CD4-positive, CD25-positive, alpha-beta regulatory T cell (primary cell): Measurements from ENCODE around the gene GPR15LG. TPM values are rescaled to one million over a fixed set of nuclear protein-coding genes. Genes with fewer than 3 reads are reported as not detected.

Experiments
- ATAC-seq, 2 donors: fragments of 150-1000 bp; cut with Tn5 transposase; one replicate each; pipeline ENCODE4 v1.10.0; 2021; ENCODE audit warnings: low read depth in 2 of 2, moderate number of reproducible peaks in 2 of 2, moderate library complexity in 1 of 2
- DNase-seq, 3 donors: peaks; one replicate each; pipeline versions ENCODE4 v3.0.0 to v3.0.0-alpha.2; 2012 to 2022; ENCODE audit warnings: mixed read lengths in 1 of 3
- H3K27ac ChIP-seq: one replicate; pipeline ENCODE4 v1.7.0; 2013; ENCODE audit warnings: mild to moderate bottlenecking, low read length; ENCODE audit not compliant: insufficient read depth, poor library complexity, severe bottlenecking
- H3K27me3 ChIP-seq: one replicate; pipeline ENCODE4 v1.7.0; 2013; ENCODE audit warnings: low read length; ENCODE audit not compliant: control insufficient read depth, insufficient read depth
- H3K36me3 ChIP-seq: one replicate; pipeline ENCODE4 v1.7.0; 2013; ENCODE audit warnings: mild to moderate bottlenecking, low read length, moderate library complexity; ENCODE audit not compliant: control insufficient read depth, insufficient read depth
- H3K4me1 ChIP-seq: 2 replicates; pipeline ENCODE4 v1.7.0; 2013; ENCODE audit warnings: mild to moderate bottlenecking, low read length; ENCODE audit not compliant: insufficient read depth, control insufficient read depth, poor library complexity, severe bottlenecking
- H3K4me3 ChIP-seq: one replicate; pipeline ENCODE4 v1.7.0; 2013; ENCODE audit warnings: low read depth, mild to moderate bottlenecking, low read length, moderate library complexity
- H3K9me3 ChIP-seq, 2 experiments: 1 replicate in 1 of 2; 2 replicates in 1 of 2; pipeline ENCODE4 v1.7.0; 2013; ENCODE audit warnings: low read length in 2 of 2, mild to moderate bottlenecking in 1 of 2, moderate library complexity in 1 of 2; ENCODE audit not compliant: control insufficient read depth in 2 of 2
- H3K27ac Mint-ChIP-seq, 3 donors: one replicate each; pipeline ENCODE4 v1.8.0; 2020 to 2022; ENCODE audit warnings: mild to moderate bottlenecking in 3 of 3, mixed read lengths in 3 of 3, moderate library complexity in 2 of 3
- H3K27me3 Mint-ChIP-seq: one replicate; pipeline ENCODE4 v1.8.0; 2022; ENCODE audit warnings: mild to moderate bottlenecking, mixed read lengths
- H3K36me3 Mint-ChIP-seq: one replicate; pipeline ENCODE4 v1.8.0; 2020; ENCODE audit warnings: mixed read lengths
- H3K4me1 Mint-ChIP-seq, 4 donors: one replicate each; pipeline ENCODE4 v1.8.0; 2020 to 2022; ENCODE audit warnings: mixed read lengths in 4 of 4, mild to moderate bottlenecking in 1 of 4
- H3K4me3 Mint-ChIP-seq, 4 donors: one replicate each; pipeline ENCODE4 v1.8.0; 2020 to 2022; ENCODE audit warnings: mild to moderate bottlenecking in 4 of 4, mixed read lengths in 4 of 4, moderate library complexity in 3 of 4
- H3K9me3 Mint-ChIP-seq, 7 donors: one replicate each; pipeline ENCODE4 v1.8.0; 2020 to 2022; ENCODE audit warnings: mixed read lengths in 7 of 7, mild to moderate bottlenecking in 3 of 7, moderate library complexity in 2 of 7
- polyA plus RNA-seq, 4 donors: library from polyadenylated mRNA; unstranded; fragments of 300-500 nt; fragmentation: Illumina TruSeq; gene quantifications; one replicate each; pipeline ENCODE4 v1.2.3, GENCODE V29; 2021
- total RNA-seq: library from RNA; stranded (reverse); gene quantifications from one replicate; pipeline ENCODE4 v1.2.3, GENCODE V29; 2022

The GPR15LG gene
- total and polyA plus RNA-seq, 5 donors from 2014 or later: not detected

DNA sequence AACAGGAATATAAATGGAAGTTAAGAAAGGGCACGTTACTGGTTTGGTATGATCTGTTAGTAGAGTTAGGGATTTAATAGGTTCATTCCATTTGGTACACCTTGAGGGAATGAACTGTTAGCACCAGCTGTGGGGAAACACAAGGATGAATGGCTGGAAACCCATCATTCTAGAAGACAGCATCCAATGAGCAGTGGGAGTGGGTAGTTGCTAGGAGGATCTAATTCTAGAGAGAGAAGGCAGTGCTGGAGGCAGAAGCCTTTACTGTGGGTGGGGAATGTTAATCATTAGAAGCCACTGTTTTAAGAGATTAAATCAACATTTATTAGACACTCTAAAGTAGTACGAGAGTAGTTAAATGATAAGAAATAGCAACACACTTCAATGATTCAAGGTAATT lies 15.5 kb upstream of the GPR15LG start:
- Mint-ChIP-seq H3K27me3 (peaks cover 2% of the 10 kb centered on the region), H3K4me3 (no peak overlapping the region), H3K9me3 (no peaks in the 10 kb centered on the region), H3K27ac (peak overlapping the region in 1 of 3 donors; percentile 74), H3K4me1 (peaks cover 0 to 6% (median under 1%) of the 10 kb centered on the region in 4 donors), H3K36me3 (peaks cover 15% of the 10 kb centered on the region)
- Histone ChIP-seq H3K27ac (no peak overlapping the region), H3K36me3 (peaks cover 17% of the 10 kb centered on the region), H3K4me1 (no peaks in the 10 kb centered on the region), H3K27me3 (peaks cover 3% of the 10 kb centered on the region), H3K9me3 (no peaks in the 10 kb centered on the region), H3K4me3 (no peak overlapping the region)
- DNase-seq: no peak
- no peak for ATAC-seq

DNA sequence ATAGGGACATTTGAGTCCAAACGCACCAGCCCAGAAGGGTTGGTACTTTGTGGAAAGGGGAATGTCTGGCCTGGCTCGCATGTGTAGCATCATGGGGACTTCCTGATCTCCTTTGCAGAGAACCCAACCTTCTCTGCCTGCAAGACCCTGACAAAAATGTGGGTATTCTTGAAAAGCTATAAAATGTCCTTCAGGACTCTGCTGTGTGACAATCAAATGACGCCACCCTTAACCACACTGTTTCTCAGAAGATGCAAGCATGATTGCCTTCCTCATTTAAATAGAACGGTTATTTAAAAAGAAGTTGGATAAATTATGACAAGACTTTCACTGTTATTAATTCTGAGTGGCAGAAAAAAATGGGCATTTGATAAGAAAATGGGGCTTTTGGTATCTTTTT lies 15.1 kb upstream of the GPR15LG start:
- Mint-ChIP-seq H3K27ac (peak overlapping the region in 1 of 3 donors; percentile 74), H3K4me1 (peaks cover 0 to 6% (median under 1%) of the 10 kb centered on the region in 4 donors), H3K9me3 (no peaks in the 10 kb centered on the region), H3K27me3 (peaks cover 6% of the 10 kb centered on the region), H3K36me3 (peaks cover 12% of the 10 kb centered on the region), H3K4me3 (no peak overlapping the region)
- no peak overlapping the region for H3K27ac ChIP-seq
- H3K9me3 ChIP-seq: no peaks in the 10 kb centered on the region
- H3K4me1 ChIP-seq: no peaks in the 10 kb centered on the region
- H3K27me3 ChIP-seq: peaks cover 4% of the 10 kb centered on the region
- no peak for ATAC-seq
- DNase-seq: no peak
- peaks cover 13% of the 10 kb centered on the region for H3K36me3 ChIP-seq
- no peak overlapping the region for H3K4me3 ChIP-seq

DNA sequence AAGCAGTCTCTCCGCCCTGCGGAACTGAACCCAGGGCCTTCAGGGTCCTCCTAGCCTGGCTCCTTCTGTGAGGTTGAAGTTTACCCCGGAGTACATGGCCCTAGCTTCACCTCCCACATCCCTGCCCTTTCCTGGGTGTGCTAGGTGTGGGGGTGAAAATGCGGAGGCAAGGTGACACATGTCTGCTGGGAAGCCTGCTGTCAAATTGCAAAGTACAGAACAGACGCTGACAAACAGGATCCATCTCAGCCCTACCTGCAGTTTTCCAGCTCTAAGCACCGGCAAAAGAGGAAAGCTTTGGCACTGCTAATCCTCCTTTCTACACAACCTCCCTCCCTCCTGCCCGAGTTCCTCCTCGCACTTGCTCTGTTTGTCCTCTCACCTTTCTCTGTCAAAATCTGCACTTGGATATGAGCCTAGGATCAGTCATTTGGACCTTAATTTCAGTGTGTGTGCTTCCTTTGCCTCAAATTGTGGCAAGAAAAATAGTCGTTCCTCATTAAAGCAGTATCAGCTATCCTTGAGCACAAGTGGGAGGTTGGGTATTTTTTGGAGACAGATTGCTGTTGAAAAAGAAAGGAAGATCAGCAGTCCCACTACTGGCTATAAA lies 14.4 kb upstream of the GPR15LG start:
- H3K27ac ChIP-seq: no peak overlapping the region
- DNase-seq: no peak
- peaks cover 8% of the 10 kb centered on the region for H3K36me3 Mint-ChIP-seq
- peaks cover 4% of the 10 kb centered on the region for H3K27me3 ChIP-seq
- no peak overlapping the region for H3K4me3 ChIP-seq
- ATAC-seq: no peak
- H3K36me3 ChIP-seq: peaks cover 6% of the 10 kb centered on the region
- H3K9me3 ChIP-seq: no peaks in the 10 kb centered on the region
- no peaks in the 10 kb centered on the region for H3K4me1 ChIP-seq
- H3K4me3 Mint-ChIP-seq: no peak overlapping the region
- peaks cover 0 to 6% (median under 1%) of the 10 kb centered on the region in 4 donors for H3K4me1 Mint-ChIP-seq
- no peaks in the 10 kb centered on the region for H3K9me3 Mint-ChIP-seq
- H3K27me3 Mint-ChIP-seq: peaks cover 11% of the 10 kb centered on the region
- H3K27ac Mint-ChIP-seq: peak overlapping the region in 2 of 3 donors; percentile 82 to 89

DNA sequence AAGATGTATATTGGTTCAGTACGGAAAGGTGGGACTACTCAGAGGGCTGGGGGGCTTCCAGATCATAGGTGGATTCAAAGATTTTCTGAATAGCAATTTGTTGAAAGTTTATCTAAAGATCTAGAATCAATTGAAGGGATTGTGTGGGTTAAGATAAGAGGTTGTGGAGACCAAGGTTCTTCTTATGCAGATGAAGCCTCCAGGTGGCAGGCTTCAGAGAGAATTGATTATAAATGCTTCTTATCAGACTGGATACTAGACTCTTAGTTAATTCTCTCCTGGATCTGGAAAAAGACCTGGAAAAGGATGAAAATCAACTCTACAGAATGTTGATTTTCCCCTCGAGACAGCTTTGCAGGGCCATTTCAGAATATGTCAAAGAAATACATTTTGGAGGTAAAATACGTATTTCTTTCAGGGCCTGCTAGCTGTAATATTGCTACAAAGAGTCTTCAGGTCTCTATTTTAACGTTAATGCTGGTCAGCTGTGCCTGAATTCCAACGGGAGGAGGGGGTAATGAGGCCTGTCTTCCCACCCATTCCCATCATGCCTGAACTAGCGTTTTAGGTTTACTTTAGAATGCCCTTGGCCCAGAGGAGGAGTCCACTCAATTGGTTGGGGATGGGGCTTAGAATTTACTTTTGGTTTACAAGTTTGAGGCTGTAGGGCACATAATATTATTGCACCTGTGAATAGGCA lies 12.8 kb upstream of the GPR15LG start:
- Histone ChIP-seq H3K9me3 (no peaks in the 10 kb centered on the region), H3K4me3 (no peak overlapping the region), H3K27ac (no peak overlapping the region), H3K36me3 (no peaks in the 10 kb centered on the region), H3K27me3 (peaks cover 4% of the 10 kb centered on the region), H3K4me1 (no peaks in the 10 kb centered on the region)
- ATAC-seq: no peak
- Mint-ChIP-seq H3K4me3 (no peak overlapping the region), H3K27me3 (peaks cover 11% of the 10 kb centered on the region), H3K36me3 (no peaks in the 10 kb centered on the region), H3K27ac (peak overlapping the region in 1 of 3 donors; percentile 45), H3K9me3 (peaks cover 0 to 1% (median 0%) of the 10 kb centered on the region in 7 donors), H3K4me1 (peaks cover 0 to 6% (median under 1%) of the 10 kb centered on the region in 4 donors)
- DNase-seq: no peak

DNA sequence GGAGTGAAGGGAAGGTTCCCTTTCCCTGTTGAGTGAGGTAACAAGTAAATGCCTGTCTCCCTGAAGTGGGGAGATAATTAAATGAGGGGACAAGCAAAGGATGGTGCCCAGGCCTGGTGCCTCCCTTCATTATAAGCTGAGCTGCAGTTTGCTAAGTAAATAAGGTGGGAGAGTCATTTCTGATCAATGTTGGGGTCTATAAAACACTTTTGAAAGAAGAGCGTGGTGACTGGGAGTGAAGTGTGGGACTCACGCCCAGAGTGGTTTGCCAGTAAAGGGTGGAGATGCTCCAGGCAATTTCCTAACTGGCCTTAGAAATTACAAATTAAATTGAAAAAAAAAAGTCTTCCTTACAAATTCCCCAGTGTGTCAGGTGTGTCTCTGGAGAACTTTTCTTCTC lies 9.6 kb upstream of the GPR15LG start:
- Histone ChIP-seq H3K4me3 (no peak overlapping the region), H3K27ac (no peak overlapping the region), H3K4me1 (no peaks in the 10 kb centered on the region), H3K36me3 (no peaks in the 10 kb centered on the region), H3K9me3 (no peaks in the 10 kb centered on the region), H3K27me3 (peaks cover 4% of the 10 kb centered on the region)
- no peak for ATAC-seq
- DNase-seq: no peak
- Mint-ChIP-seq H3K4me3 (no peak overlapping the region), H3K27me3 (peaks cover 11% of the 10 kb centered on the region), H3K4me1 (peaks cover 0 to 2% (median 0%) of the 10 kb centered on the region in 4 donors), H3K9me3 (peaks cover 0 to 4% (median 0%) of the 10 kb centered on the region in 7 donors), H3K27ac (no peak overlapping the region), H3K36me3 (no peaks in the 10 kb centered on the region)

DNA sequence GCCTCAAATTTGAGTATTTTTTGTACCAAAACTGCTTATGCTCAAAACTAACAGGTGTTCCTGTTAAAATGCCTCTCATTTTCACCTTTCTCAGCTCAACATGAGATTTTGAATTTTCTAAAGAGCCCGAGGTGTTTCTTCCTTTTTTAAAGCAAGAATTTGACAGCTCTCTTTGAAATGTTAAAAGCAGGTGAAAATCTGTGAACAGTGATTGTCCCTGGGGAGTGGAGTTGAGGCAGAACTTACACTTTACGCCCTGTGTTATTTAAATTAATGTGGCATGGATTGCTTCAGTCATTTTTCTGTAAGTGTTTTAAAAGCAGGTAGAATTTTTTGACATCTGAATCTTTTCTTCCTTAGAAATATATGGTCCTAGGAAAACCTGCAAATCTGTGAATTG lies 9.2 kb upstream of the GPR15LG start:
- Histone ChIP-seq H3K4me1 (no peaks in the 10 kb centered on the region), H3K9me3 (no peaks in the 10 kb centered on the region), H3K4me3 (no peak overlapping the region), H3K27me3 (peaks cover 4% of the 10 kb centered on the region), H3K36me3 (no peaks in the 10 kb centered on the region), H3K27ac (no peak overlapping the region)
- no peaks in the 10 kb centered on the region for H3K36me3 Mint-ChIP-seq
- H3K9me3 Mint-ChIP-seq: peaks cover 0 to 4% (median 0%) of the 10 kb centered on the region in 7 donors
- no peak for DNase-seq
- no peak overlapping the region for H3K4me3 Mint-ChIP-seq
- no peak overlapping the region for H3K27ac Mint-ChIP-seq
- H3K27me3 Mint-ChIP-seq: peaks cover 11% of the 10 kb centered on the region
- no peak for ATAC-seq
- no peaks in the 10 kb centered on the region for H3K4me1 Mint-ChIP-seq

DNA sequence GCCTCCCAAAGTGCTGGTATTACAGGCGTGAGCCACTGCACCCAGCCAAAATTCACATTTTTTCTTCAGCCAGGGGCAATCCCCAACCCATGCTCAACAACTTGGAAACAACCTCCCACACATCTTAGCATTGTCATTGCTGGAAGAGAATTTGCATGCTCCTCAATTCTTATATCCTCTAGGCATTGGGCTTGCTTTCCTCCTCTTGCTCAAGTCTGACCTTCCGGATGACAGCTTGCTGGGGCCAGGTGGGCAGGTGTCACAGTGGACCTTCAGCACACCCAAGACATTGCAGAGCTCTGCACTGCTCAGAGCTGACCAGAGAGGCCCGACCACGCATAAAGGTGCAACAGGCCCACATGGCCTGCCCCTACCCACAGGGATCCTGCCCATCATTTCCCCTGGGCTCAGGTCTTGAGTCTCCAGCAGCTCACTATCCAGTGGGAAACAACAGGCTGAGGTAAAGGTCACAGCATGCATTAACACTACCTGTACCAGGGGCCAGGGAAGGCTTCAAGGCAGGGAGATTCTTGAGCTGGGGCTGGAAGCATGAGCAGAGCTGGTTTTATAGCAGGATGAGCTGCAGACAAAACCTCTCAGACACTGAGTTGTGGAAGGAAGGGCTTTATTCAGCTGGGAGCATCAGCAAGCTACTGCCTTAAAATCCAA lies 6.8 kb upstream of the GPR15LG start:
- Mint-ChIP-seq H3K27me3 (peaks cover 11% of the 10 kb centered on the region), H3K4me3 (no peak overlapping the region), H3K27ac (no peak overlapping the region), H3K36me3 (no peaks in the 10 kb centered on the region), H3K4me1 (no peaks in the 10 kb centered on the region), H3K9me3 (peaks cover 0 to 4% (median 0%) of the 10 kb centered on the region in 7 donors)
- Histone ChIP-seq H3K27me3 (peaks cover 2% of the 10 kb centered on the region), H3K36me3 (no peaks in the 10 kb centered on the region), H3K9me3 (no peaks in the 10 kb centered on the region), H3K27ac (no peak overlapping the region), H3K4me3 (no peak overlapping the region), H3K4me1 (no peaks in the 10 kb centered on the region)
- ATAC-seq: no peak
- no peak for DNase-seq
